Chondrocyte (in vitro differentiated cells): ENCODE data around the gene AKT3. TPM values are rescaled to one million over a fixed set of nuclear protein-coding genes. Genes with fewer than 3 reads are reported as not detected.

Source experiments
- DNase-seq: peaks from one replicate; pipeline ENCODE4 v3.0.0; 2021; ENCODE audit warnings: mixed read lengths, low spot score
- H3K27ac Mint-ChIP-seq: one replicate; pipeline ENCODE4 v1.8.0; 2021; ENCODE audit warnings: mild to moderate bottlenecking, moderate library complexity, mixed read lengths; ENCODE audit not compliant: unreplicated experiment
- H3K27me3 Mint-ChIP-seq: 2 replicates; pipeline ENCODE4 v1.8.0; 2021; ENCODE audit warnings: low read depth, mixed read lengths
- H3K36me3 Mint-ChIP-seq: 2 replicates; pipeline ENCODE4 v1.8.0; 2021; ENCODE audit warnings: low read depth, mixed read lengths
- H3K4me1 Mint-ChIP-seq: 2 replicates; pipeline ENCODE4 v1.8.0; 2021; ENCODE audit warnings: low read depth, mild to moderate bottlenecking, mixed read lengths
- H3K4me3 Mint-ChIP-seq: one replicate; pipeline ENCODE4 v1.8.0; 2021; ENCODE audit warnings: mild to moderate bottlenecking, moderate library complexity, mixed read lengths; ENCODE audit not compliant: unreplicated experiment
- H3K9me3 Mint-ChIP-seq: 2 replicates; pipeline ENCODE4 v1.8.0; 2021; ENCODE audit warnings: low read depth, mixed read lengths
- total RNA-seq: library from RNA; stranded (reverse); gene quantifications from 3 replicates; pipeline ENCODE4 v1.2.1, GENCODE V29; 2021
- TF ChIP-seq, protein P1 (sequence below): fragments of 200-600 bp; sonication (generic); IDR thresholded peaks from 2 replicates; pipeline ENCODE4 v1.5.0; 2021; ENCODE audit warnings: antibody characterized with exemption, mild to moderate bottlenecking, moderate library complexity

The AKT3 gene
- total RNA-seq, 1 donor from 2014 or later = 111 TPM

GRCh38 chr1:243494741-243495431, 355.2 kb downstream of the AKT3 start:
- no peak for DNase-seq
- Mint-ChIP-seq H3K9me3 (no peaks in the 10 kb centered on the region), H3K4me1 (peaks cover 10% of the 10 kb centered on the region), H3K27ac (no peak overlapping the region), H3K27me3 (no peaks in the 10 kb centered on the region), H3K4me3 (no peak overlapping the region), H3K36me3 (peaks cover 9% of the 10 kb centered on the region)
- TF ChIP-seq, protein P1, sequence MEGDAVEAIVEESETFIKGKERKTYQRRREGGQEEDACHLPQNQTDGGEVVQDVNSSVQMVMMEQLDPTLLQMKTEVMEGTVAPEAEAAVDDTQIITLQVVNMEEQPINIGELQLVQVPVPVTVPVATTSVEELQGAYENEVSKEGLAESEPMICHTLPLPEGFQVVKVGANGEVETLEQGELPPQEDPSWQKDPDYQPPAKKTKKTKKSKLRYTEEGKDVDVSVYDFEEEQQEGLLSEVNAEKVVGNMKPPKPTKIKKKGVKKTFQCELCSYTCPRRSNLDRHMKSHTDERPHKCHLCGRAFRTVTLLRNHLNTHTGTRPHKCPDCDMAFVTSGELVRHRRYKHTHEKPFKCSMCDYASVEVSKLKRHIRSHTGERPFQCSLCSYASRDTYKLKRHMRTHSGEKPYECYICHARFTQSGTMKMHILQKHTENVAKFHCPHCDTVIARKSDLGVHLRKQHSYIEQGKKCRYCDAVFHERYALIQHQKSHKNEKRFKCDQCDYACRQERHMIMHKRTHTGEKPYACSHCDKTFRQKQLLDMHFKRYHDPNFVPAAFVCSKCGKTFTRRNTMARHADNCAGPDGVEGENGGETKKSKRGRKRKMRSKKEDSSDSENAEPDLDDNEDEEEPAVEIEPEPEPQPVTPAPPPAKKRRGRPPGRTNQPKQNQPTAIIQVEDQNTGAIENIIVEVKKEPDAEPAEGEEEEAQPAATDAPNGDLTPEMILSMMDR = no peak

DNA sequence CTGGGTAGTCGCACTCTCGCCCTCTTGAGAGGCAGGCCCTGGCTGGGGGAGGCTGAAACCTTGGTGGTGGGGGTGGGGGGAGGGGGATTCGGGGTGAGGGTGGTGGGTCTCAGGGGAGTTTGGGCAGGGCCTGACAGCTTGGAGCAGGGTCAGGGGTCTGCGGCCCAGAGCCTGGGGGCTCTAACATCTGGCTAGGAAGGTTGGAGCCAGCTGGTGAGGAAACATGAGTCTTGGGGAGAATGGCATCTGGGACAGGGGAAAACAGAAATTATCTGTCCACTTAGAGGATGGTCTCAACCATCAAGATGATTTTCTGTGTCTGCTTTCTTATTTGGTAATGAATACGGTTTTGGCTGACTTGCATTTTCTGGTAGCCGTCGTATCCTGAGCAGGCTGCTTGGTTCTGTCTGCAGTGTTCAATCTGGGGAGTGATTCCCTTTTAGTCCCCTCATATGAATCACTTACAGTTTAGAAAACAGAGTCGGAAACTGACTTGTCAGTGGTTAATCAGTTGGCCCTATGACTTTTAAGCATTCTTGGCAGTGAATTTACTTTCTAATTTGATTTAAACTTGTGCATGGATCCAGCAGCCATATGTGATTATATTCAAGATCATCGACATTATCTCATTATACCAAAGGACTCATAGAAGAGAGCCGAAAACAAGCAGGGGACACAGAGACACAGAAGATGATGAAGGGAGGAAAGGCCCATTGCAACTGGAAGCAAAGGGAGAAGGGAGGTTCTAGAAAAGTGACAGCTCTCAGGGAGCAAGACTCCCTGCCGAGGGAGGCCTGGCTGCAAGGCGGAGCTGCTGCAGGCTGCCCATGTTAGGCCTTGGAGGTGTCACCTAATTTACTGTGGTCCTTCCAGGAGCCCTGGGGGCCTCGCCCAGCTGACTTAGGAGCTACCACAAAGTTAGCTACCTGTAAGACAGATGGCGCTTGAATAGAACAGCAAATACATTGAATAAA, 356.6 kb downstream of the AKT3 start:
- TF ChIP-seq, protein P1 = no peak
- peaks cover 9% of the 10 kb centered on the region for H3K36me3 Mint-ChIP-seq
- H3K27ac Mint-ChIP-seq = no peak overlapping the region
- H3K9me3 Mint-ChIP-seq = no peaks in the 10 kb centered on the region
- no peak for DNase-seq
- peaks cover 10% of the 10 kb centered on the region for H3K4me1 Mint-ChIP-seq
- H3K4me3 Mint-ChIP-seq = no peak overlapping the region
- no peaks in the 10 kb centered on the region for H3K27me3 Mint-ChIP-seq

- H3K36me3 Mint-ChIP-seq = peaks cover 1% of the 10 kb centered on the region
- H3K27ac Mint-ChIP-seq = no peak overlapping the region
- peaks cover 5% of the 10 kb centered on the region for H3K4me1 Mint-ChIP-seq
- no peaks in the 10 kb centered on the region for H3K9me3 Mint-ChIP-seq
- DNase-seq = no peak
- H3K4me3 Mint-ChIP-seq = no peak overlapping the region
- no peaks in the 10 kb centered on the region for H3K27me3 Mint-ChIP-seq
- TF ChIP-seq, protein P1 = no peak
Measured at GRCh38 chr1:243490748-243491686, 359.0 kb downstream of the AKT3 start.

DNA sequence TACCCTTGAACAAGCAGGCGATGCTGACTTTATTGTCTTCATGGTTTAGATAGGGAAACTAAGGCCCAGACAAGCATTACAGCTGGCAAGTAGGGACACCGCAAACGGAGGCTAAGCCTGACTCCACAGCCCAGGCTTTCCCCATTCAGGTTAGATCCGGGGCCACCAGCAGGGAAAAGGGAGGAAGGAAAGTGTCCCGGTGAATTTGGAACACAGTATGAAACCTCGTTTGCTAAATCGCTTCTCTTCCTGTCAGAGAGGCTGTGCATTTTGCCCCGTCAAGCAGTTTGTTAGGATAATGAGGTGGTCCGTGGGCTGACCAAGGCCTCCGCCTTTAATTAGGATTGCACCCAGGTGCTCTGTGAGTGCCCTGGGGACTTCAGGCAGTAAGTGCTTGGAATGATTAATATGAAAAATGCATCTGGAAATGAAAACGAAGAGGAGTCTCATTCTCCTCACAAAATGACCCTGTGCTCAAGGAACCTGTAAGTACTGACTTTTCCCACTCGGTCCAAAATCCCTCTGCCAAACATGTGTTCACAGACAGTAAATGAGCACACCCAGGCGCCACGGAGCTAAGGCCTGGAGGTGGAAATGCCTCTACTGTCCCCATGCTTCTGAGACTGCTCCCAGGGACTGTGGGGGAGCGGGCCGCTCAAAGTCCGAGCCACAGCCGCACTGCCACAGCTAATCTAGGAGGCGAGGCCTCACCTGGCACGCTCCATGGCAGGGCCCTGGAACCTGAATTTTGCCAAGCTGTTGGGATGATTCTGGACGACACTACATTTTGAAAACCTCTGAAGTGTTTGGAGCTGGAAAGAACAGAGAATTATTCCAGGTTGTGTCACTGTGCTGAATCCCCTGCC, 360.1 kb downstream of the AKT3 start:
- TF ChIP-seq, protein P1 = no peak
- no peaks in the 10 kb centered on the region for H3K27me3 Mint-ChIP-seq
- peaks cover 2% of the 10 kb centered on the region for H3K4me1 Mint-ChIP-seq
- no peak for DNase-seq
- H3K4me3 Mint-ChIP-seq = no peak overlapping the region
- no peaks in the 10 kb centered on the region for H3K9me3 Mint-ChIP-seq
- no peak overlapping the region for H3K27ac Mint-ChIP-seq
- peaks cover 1% of the 10 kb centered on the region for H3K36me3 Mint-ChIP-seq
